DMS114 treated with DMSO at 0.1 percent for 48 hours (cell line): ENCODE results near the gene TRIM9.
"Not testable (repeated sequence)": the region's sequence is repeated elsewhere in the genome, so short reads cannot be mapped to it uniquely, and the experiment has no call there.

Source experiments
- DNase-seq: peaks from one replicate; lab custom pipeline; 2025; ENCODE audit not compliant: unreplicated experiment; lab: John Stamatoyannopoulos, UW

Gene TRIM9

DNA sequence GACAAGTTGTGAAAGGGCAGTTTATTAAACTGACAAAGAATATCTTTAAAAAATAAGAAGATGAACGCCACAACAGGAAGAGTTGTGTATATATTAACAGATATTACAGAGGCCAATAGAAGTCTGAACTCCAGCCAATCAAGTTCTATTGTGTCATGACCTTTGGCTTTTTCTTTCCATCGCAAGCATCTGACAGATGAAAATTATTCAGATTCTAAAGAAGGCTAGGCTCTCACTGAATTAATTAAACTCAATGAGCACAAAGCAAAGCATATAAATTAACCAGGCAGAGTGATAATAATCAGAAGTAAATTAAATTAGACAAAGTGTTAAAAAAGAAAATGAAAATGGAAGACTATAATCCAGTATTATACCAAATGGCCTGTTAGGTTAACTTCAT lies 88.6 kb downstream of the TRIM9 start:
- DNase-seq = no peak

- DNase-seq = no peak
These were observed 89.9 kb downstream of the TRIM9 start for GRCh38 chr14:51004801-51005526.

DNA sequence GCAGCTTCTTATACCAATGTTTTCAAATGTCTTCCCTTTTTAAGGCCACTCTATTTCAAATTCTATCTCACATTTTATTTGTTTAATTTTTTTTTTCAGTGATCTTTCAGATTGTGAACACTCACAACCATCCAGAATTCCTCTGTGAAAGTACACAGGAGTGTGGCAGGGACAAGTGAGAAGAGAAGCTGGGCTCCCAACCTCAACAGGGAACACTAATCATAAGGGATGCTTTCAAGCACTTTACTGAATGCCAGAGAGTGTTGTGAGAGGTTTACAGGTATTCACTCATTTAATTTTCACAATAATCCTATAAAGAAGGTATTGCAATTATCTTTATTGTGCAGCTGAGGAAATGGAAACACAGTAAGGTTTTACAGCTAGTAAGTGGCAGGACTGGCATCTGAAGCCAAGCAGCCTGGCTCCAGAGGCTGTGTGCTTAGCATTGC lies 90.5 kb downstream of the TRIM9 start:
- no peak for DNase-seq

- no peak for DNase-seq
These were observed 92.4 kb downstream of the TRIM9 start for GRCh38 chr14:51002406-51002999.

DNA sequence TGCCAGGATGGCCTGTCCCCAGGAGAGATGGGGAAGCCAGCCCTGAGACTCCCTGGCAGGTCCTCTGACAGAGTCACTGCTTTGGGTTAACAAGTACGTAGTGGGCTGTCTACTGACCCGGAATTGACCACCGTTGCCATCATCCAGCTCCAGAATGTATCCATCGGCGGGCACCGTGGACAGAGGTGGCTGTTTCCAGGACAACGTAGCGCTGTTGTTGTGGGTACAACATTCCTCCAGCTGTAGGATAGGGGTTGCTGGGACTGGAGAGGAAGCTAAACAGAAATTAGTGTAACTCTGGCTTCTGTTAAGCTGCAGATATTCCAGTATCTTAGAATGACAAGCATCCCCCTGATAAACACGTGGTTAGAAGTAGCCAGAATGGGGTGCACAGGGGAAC lies 94.3 kb downstream of the TRIM9 start:
- no peak for DNase-seq

DNA sequence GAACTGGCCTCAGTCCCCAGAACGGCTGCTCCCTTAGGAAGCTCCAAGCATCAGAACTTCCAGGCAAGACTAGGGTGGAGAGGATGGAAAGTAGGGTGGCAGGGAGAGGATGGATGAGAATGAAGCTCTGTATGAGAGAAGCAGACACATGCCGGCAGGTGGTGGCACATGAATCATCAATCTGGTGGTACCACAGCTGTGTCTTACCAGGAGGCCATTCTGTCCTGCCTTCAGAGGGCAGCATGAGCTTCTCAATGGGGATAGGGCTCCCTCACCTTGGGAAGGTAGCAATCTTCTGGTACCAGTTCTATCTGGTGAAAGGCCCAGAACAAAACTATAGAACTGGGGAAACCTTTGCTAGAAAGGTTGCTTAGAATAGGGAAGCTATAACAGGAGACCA lies 95.2 kb downstream of the TRIM9 start:
- DNase-seq = no peak

GRCh38 chr14:50998612-50999011 lies 96.3 kb downstream of the TRIM9 start:
- DNase-seq = no peak

GRCh38 chr14:50997712-50998111 lies 97.2 kb downstream of the TRIM9 start:
- no peak for DNase-seq

DNA sequence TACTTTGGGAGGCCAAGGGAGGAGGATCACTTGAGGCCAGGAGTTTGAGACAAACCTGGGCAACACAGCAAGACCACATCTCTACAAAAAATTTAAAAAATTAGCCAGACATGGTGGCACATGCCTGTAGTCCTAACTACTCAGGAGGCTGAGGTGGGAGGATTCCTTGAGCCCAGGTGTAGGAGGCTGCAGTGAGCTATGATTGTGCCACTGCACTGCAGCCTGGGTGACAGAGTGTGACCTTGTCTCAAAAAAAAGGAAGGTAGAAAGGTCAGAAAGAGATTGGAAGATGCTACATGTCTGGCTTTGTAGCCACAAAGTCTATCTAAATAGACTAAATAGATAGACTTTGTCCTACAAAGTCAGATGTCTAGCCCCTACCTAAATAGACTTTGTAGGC lies 100.7 kb downstream of the TRIM9 start:
- DNase-seq = not testable (repeated sequence)

DNA sequence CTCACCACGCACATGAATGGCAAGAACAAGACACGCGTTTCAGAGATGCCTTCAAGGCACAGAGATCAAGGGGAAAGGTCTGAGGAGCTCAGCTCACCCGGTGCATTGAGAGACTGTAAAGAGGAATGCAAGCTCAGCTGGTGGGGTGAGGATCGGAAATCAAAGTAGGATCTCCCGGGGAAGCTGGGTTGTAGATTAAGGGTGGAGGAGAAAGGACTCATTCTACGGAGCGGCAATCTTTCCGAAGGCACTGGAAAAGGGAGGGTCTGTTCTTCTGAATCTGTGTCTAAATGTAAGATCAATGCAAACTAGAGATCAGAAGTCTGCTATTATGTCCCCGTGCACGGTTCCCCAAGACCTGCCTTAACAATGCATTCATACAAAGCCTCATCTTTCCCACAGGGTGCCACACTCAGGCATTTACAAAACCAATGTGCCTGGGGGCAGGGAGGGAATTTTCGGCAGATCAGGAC lies 109.0 kb downstream of the TRIM9 start:
- DNase-seq = no peak

GRCh38 chr14:50985124-50985858 lies 109.6 kb downstream of the TRIM9 start:
- DNase-seq = no peak

- no peak for DNase-seq
These were observed 110.7 kb downstream of the TRIM9 start for GRCh38 chr14:50984036-50984710.

GRCh38 chr14:50979941-50980850 lies 114.7 kb downstream of the TRIM9 start:
- no peak for DNase-seq

DNA sequence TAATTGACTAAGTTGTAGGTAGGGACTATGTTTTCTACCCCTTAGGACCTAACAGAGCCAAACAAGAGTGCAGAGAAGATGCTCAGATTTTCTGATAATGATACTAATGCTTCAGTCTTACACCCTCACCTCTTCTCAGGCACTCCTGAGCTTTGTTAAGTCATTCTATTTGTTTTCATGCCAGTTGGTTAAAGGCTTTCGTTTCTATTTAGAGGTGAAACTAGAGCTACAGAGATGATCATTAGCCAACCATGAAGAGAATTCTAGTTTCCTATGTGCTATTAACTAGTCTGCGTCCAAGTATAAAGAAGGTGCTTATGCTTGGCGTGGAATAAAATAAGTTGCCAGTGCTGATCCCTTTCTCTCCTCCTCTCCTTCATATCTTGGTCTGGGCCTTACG lies 116.0 kb downstream of the TRIM9 start:
- no peak for DNase-seq

GRCh38 chr14:50978529-50978871 lies 116.4 kb downstream of the TRIM9 start:
- DNase-seq = no peak

DNA sequence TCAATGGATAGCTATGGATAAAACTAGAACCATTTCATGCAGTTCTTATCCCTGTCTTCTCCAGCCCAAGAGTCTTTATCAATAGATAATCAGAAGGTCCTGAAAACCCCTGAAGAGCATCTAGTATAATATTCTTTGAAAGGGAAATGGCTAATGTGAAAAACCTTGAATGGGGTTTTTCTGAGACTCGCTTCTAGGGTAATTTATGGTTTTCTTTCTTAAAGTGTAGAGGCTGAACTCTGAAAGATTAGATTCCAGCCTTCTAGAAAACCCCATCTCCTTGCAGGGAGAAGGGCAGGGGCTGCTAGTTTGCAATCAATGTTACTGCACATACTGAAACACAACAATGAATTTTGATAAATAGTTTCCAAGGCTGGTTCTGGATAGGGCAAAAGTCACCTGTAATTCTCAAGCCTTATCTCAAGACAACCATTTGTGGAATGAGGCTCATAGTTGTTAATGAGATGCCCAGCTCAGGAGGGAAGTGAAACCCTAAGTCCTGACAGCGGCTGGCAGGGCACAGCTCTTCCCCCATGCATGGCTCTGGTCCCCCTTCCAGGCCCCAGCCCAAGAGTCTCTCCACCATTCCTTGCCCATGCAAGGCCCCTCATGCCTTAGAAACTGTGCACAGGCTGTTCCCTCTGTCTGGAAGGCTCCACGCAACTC lies 116.9 kb downstream of the TRIM9 start:
- DNase-seq = no peak

DNA sequence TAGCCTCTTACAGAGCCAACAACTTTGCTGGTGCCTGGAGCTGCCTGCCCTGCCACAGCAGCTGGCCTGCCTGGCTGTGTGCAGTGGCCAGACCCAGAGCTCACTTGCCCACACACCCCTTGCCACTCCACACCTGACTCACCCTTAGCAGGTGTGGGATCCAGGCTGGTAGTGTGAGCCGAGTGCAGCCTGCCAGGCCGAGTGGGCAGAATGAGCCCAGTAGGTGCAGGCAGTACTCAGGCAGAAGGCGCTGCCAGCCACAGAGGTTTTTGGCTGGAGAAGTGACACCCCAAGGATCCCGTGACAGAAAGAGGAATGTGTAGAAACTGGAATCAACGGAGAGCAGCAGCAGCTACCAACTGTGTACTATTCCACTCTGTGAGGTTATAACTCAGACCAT lies 120.8 kb downstream of the TRIM9 start:
- DNase-seq = no peak

GRCh38 chr14:50972734-50973133 lies 122.2 kb downstream of the TRIM9 start:
- DNase-seq = no peak

DNA sequence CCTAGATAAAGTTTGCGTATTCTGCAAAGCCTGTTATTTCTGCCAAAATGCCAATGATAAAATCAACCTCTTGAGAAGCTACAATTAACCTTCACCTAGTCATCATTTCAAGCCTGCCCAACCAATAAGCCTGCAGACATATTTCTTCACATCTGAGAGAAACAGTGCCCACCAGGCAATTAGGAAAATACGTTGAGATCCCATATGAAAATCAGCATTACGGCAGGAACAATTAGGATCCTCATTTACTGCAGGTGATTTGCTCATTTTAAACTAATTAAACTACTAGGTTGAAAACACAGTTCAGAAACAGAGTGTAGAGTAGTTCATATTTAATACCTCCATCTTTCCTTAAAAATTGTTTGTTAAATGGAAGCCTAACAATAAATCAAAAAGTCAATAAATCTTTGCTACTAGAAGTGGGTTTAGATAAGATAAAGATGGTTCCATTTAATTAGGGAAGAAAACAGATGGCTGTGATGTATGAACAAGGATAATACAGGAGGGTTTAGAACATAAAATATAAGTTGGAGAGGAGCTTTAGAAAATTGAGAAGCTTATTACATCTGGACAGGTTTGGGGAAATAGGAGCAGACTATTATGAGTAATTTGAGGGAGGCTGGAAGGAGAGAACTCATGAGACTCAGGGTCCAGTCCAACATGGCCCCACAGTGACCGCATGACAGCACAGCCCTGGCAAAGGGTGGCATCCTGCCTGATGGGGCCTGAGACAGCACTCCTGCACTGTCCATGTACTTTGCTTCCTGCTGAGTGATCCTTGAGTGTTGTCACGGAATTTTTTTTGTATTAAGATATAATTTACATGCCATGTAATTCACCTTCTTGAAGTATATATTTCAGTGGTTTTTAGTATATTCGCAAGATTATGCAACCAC lies 123.8 kb downstream of the TRIM9 start:
- no peak for DNase-seq
